GM19238 (cell line): ENCODE measurements around the gene CENPF.
"Not testable (repeated sequence)": the region's sequence is repeated elsewhere in the genome, so short reads cannot be mapped to it uniquely, and the experiment has no call there.

Experiments used
- DNase-seq: peaks from one replicate; pipeline ENCODE4 v3.0.0; 2011; ENCODE audit warnings: low spot score; ENCODE audit not compliant: insufficient read length

The CENPF gene

GRCh38 chr1:214658785-214659184 lies 55.8 kb downstream of the CENPF start:
- no peak for DNase-seq

GRCh38 chr1:214660190-214660589 lies 57.2 kb downstream of the CENPF start:
- DNase-seq, result no peak

GRCh38 chr1:214660900-214661299 lies 57.9 kb downstream of the CENPF start:
- no peak for DNase-seq

- no peak for DNase-seq
Measured at GRCh38 chr1:214662223-214662785, 59.3 kb downstream of the CENPF start.

GRCh38 chr1:214664651-214665433 lies 61.8 kb downstream of the CENPF start:
- DNase-seq, result no peak

- no peak for DNase-seq
Measured at GRCh38 chr1:214665606-214666110, 62.7 kb downstream of the CENPF start.

GRCh38 chr1:214666674-214667073 lies 63.7 kb downstream of the CENPF start:
- DNase-seq, result no peak

- DNase-seq, result no peak
Measured at GRCh38 chr1:214670098-214670497, 67.1 kb downstream of the CENPF start.

GRCh38 chr1:214673029-214673428 lies 70.0 kb downstream of the CENPF start:
- not testable (repeated sequence) for DNase-seq

- no peak for DNase-seq
Measured at GRCh38 chr1:214673576-214673975, 70.6 kb downstream of the CENPF start.

GRCh38 chr1:214675524-214675923 lies 72.5 kb downstream of the CENPF start:
- DNase-seq, result not testable (repeated sequence)

GRCh38 chr1:214676747-214677146 lies 73.8 kb downstream of the CENPF start:
- DNase-seq, result no peak

- no peak for DNase-seq
Measured at GRCh38 chr1:214677945-214678344, 75.0 kb downstream of the CENPF start.

GRCh38 chr1:214678386-214678785 lies 75.4 kb downstream of the CENPF start:
- no peak for DNase-seq

- no peak for DNase-seq
Measured at GRCh38 chr1:214683621-214684020, 80.6 kb downstream of the CENPF start.

GRCh38 chr1:214685906-214686305 lies 82.9 kb downstream of the CENPF start:
- no peak for DNase-seq

- no peak for DNase-seq
Measured at GRCh38 chr1:214686497-214686896, 83.5 kb downstream of the CENPF start.

GRCh38 chr1:214688891-214689290 lies 85.9 kb downstream of the CENPF start:
- no peak for DNase-seq

- no peak for DNase-seq
Measured at GRCh38 chr1:214694769-214695168, 91.8 kb downstream of the CENPF start.

GRCh38 chr1:214698559-214698958 lies 95.6 kb downstream of the CENPF start:
- no peak for DNase-seq

- DNase-seq, result no peak
Measured at GRCh38 chr1:214700437-214700836, 97.4 kb downstream of the CENPF start.

GRCh38 chr1:214702556-214702955 lies 99.6 kb downstream of the CENPF start:
- no peak for DNase-seq
